GM12878 (cell line): ENCODE measurements around the gene GIPC3.

ENCODE experiments used
- CREM ChIP-seq: IDR thresholded peaks from 2 replicates; pipeline ENCODE4 v1.6.1; 2014; ENCODE audit warnings: antibody characterized with exemption, low read depth
- CTCF ChIP-seq, 3 experiments: IDR thresholded peaks in 2 of 3; conservative IDR thresholded peaks in 1 of 3; 2 replicates each; pipeline ENCODE4 v1.5.1; 2011; ENCODE audit warnings: low read depth in 3 of 3, low read length in 3 of 3, mild to moderate bottlenecking in 3 of 3, control low read depth in 2 of 3, moderate library complexity in 2 of 3, inconsistent platforms in 1 of 3, mixed read lengths in 1 of 3; ENCODE audit not compliant: control insufficient read depth in 2 of 3, insufficient read depth in 1 of 3; ENCODE audit errors: extremely low read depth in 1 of 3
- ESRRA ChIP-seq: IDR thresholded peaks from 2 replicates; pipeline ENCODE4 v1.6.1; 2012; ENCODE audit warnings: mild to moderate bottlenecking, low read length, improper control_type of control experiment
- EZH2 ChIP-seq: IDR thresholded peaks from 2 replicates; pipeline ENCODE4 v1.6.1; 2012; ENCODE audit warnings: low read depth, mild to moderate bottlenecking, control low read depth, inconsistent platforms, low read length, borderline replicate concordance; ENCODE audit not compliant: control insufficient read depth
- GABPA ChIP-seq: IDR thresholded peaks from 2 replicates; pipeline ENCODE4 v1.6.1; 2014; ENCODE audit warnings: antibody characterized with exemption, low read depth, mild to moderate bottlenecking, inconsistent platforms
- HDGF ChIP-seq: fragments of 450-650 bp; IDR thresholded peaks from 2 replicates; pipeline ENCODE4 v1.6.1; 2016; ENCODE audit warnings: antibody characterized with exemption
- JUND ChIP-seq: IDR thresholded peaks from 2 replicates; pipeline ENCODE4 v1.6.1; 2012; ENCODE audit warnings: low read depth, mild to moderate bottlenecking, low read length, improper control_type of control experiment, moderate library complexity
- MXI1 ChIP-seq: fragments of 150-350 bp; IDR thresholded peaks from 2 replicates; pipeline ENCODE4 v1.6.1; 2011; ENCODE audit warnings: low read depth, mild to moderate bottlenecking, inconsistent platforms, low read length, improper control_type of control experiment
- NFYB ChIP-seq: IDR thresholded peaks from 2 replicates; pipeline ENCODE4 v1.6.1; 2011; ENCODE audit warnings: low read depth, mild to moderate bottlenecking, low read length, improper control_type of control experiment, moderate library complexity; ENCODE audit not compliant: insufficient read depth
- WRNIP1 ChIP-seq: IDR thresholded peaks from 2 replicates; pipeline ENCODE4 v1.6.1; 2011; ENCODE audit warnings: low read depth, low read length, improper control_type of control experiment, borderline replicate concordance
- TF ChIP-seq, protein P1 (sequence below): fragments of 450-650 bp; IDR thresholded peaks from 2 replicates; pipeline ENCODE4 v1.6.1; 2016; ENCODE audit warnings: mild to moderate bottlenecking

DNA sequence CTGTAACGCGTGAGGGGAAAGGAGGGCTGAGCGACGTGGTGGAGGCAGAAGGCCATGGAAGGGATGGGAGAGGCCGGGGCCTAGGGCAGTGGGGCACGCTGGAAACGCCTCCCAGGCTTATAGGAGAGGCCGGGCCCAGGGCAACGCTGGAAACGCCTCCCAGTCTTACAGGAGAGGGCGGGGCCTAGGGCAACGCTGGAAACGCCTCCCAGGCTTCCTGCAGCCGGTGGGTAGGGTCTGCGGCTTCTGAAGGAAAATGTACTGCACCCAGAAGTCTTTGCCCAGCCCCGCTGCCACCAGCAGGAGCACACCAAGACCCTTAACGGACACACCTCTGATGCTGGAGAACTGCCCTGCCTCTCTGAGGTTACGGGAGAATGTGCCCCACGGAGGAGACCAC lies 32.2 kb downstream of the GIPC3 start:
- no peak for TF ChIP-seq CREM
- TF ChIP-seq EZH2: no peak
- TF ChIP-seq JUND: no peak
- no peak for TF ChIP-seq MXI1
- no peak for TF ChIP-seq HDGF
- no peak for TF ChIP-seq ESRRA
- TF ChIP-seq, protein P1, sequence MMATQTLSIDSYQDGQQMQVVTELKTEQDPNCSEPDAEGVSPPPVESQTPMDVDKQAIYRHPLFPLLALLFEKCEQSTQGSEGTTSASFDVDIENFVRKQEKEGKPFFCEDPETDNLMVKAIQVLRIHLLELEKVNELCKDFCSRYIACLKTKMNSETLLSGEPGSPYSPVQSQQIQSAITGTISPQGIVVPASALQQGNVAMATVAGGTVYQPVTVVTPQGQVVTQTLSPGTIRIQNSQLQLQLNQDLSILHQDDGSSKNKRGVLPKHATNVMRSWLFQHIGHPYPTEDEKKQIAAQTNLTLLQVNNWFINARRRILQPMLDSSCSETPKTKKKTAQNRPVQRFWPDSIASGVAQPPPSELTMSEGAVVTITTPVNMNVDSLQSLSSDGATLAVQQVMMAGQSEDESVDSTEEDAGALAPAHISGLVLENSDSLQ: no peak
- no peak for TF ChIP-seq WRNIP1
- no peak for TF ChIP-seq CTCF (IDR thresholded peaks at IDR 0.05 in 2 of 3, conservative IDR thresholded peaks at IDR 0.05 in 1 of 3; ENCODE audit: control insufficient read depth in 2 of 3, extremely low read depth in 1 of 3, insufficient read depth in 1 of 3, low read depth in 3 of 3, low read length in 3 of 3)
- no peak for TF ChIP-seq GABPA
- no peak for TF ChIP-seq NFYB
